ENCODE data around the gene EVC2. TPM values are rescaled to one million over a fixed set of nuclear protein-coding genes. Genes with fewer than 3 reads are reported as not detected.

EVC2 gene
- polyA plus RNA-seq, 1 donor from 2014 or later: 0.27 TPM

- Histone ChIP-seq H3K27ac (ENCODE audit: low read length) (peak overlapping the region; percentile 96), H3K9me2 (ENCODE audit: insufficient read depth, low read length) (no peaks in the 10 kb centered on the region), H3K9me3 (ENCODE audit: low read length) (no peaks in the 10 kb centered on the region), H3K4me3 (ENCODE audit: low read length) (peak overlapping the region; percentile 32), H4K20me1 (ENCODE audit: insufficient read depth) (no peaks in the 10 kb centered on the region), H3K9ac (ENCODE audit: low read length) (peak overlapping the region; percentile 67), H2AFZ (ENCODE audit: low read depth, low read length) (no peak overlapping the region), H3K4me2 (ENCODE audit: low read length) (peak overlapping the region; percentile 28), H3K27me3 (ENCODE audit: insufficient read depth, low read depth, low read length) (no peaks in the 10 kb centered on the region), H3F3A (ENCODE audit: insufficient read depth, low read length, poor library complexity, severe bottlenecking) (peaks cover 14% of the 10 kb centered on the region), H3K79me2 (replicated peaks; ENCODE audit: insufficient read depth, low read length) (no peaks in the 10 kb centered on the region), H3K36me3 (ENCODE audit: insufficient read depth, low read length) (no peaks in the 10 kb centered on the region)
- TF ChIP-seq EZH2 (IDR thresholded peaks at IDR 0.05; ENCODE audit: borderline replicate concordance, insufficient read depth, low read length, poor library complexity, severe bottlenecking) (no peak), SMC3 (conservative IDR thresholded peaks at IDR 0.05; ENCODE audit: poor library complexity) (peak; percentile 55), RAD21 (conservative IDR thresholded peaks at IDR 0.05) (peak; percentile 54), REST (IDR thresholded peaks at IDR 0.05; ENCODE audit: borderline replicate concordance) (peak; percentile 88), EP300 (conservative IDR thresholded peaks at IDR 0.05; ENCODE audit: poor library complexity, severe bottlenecking) (peak; percentile 96), TAF1 (IDR thresholded peaks at IDR 0.05; ENCODE audit: low read depth) (no peak), POLR2AphosphoS5 (IDR thresholded peaks at IDR 0.05) (peak; percentile 92), MXI1 (conservative IDR thresholded peaks at IDR 0.05; ENCODE audit: poor library complexity, severe bottlenecking) (no peak)
These were observed 49.4 kb downstream of the EVC2 start for GRCh38 chr4:5658974-5659373.

DNA sequence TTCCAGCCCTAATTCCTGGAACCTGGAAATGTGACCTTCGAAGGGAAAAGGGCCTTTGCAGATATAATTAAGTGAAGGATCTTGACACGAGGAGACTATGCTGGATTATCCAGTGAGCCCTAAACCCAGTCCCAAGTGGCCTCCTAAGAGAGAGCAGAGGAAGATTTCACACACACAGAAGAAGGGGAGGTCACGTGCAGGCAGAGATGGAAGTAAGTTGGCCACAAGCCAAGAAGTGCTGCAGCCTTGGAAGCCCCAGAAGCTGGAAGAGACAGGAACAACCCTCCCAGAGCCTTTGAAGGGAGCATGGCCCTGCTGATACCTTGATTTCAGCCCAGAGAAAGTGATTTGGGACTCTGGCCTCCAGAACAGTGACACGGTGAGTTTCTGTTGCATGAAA lies 51.9 kb downstream of the EVC2 start:
- no peak for TF ChIP-seq TAF1 (IDR thresholded peaks at IDR 0.05; ENCODE audit: low read depth)
- no peak for TF ChIP-seq REST (IDR thresholded peaks at IDR 0.05; ENCODE audit: borderline replicate concordance)
- no peak overlapping the region for H3K4me2 ChIP-seq (ENCODE audit: low read length)
- no peaks in the 10 kb centered on the region for H3K27me3 ChIP-seq (ENCODE audit: insufficient read depth, low read depth, low read length)
- no peaks in the 10 kb centered on the region for H3K9me3 ChIP-seq (ENCODE audit: low read length)
- H3K79me2 ChIP-seq (replicated peaks; ENCODE audit: insufficient read depth, low read length): no peaks in the 10 kb centered on the region
- no peak overlapping the region for H3K4me3 ChIP-seq (ENCODE audit: low read length)
- H3K27ac ChIP-seq (ENCODE audit: low read length): peak overlapping the region; percentile 96
- no peaks in the 10 kb centered on the region for H4K20me1 ChIP-seq (ENCODE audit: insufficient read depth)
- H3F3A ChIP-seq (ENCODE audit: insufficient read depth, low read length, poor library complexity, severe bottlenecking): peaks cover 14% of the 10 kb centered on the region
- H3K9me2 ChIP-seq (ENCODE audit: insufficient read depth, low read length): no peaks in the 10 kb centered on the region
- H2AFZ ChIP-seq (ENCODE audit: low read depth, low read length): no peak overlapping the region
- no peaks in the 10 kb centered on the region for H3K36me3 ChIP-seq (ENCODE audit: insufficient read depth, low read length)
- H3K9ac ChIP-seq (ENCODE audit: low read length): peak overlapping the region; percentile 67
